Erythroblast (primary cell): ENCODE results near the gene C2.

Experiments used
- GATA1 ChIP-seq: IDR thresholded peaks from 2 replicates; pipeline ENCODE4 v1.6.1; 2011; ENCODE audit warnings: low read depth, mild to moderate bottlenecking, control low read depth, low read length, moderate library complexity
- POLR2A ChIP-seq: IDR thresholded peaks from 2 replicates; pipeline ENCODE4 v1.6.1; 2011; ENCODE audit warnings: mild to moderate bottlenecking, low read length

DNA sequence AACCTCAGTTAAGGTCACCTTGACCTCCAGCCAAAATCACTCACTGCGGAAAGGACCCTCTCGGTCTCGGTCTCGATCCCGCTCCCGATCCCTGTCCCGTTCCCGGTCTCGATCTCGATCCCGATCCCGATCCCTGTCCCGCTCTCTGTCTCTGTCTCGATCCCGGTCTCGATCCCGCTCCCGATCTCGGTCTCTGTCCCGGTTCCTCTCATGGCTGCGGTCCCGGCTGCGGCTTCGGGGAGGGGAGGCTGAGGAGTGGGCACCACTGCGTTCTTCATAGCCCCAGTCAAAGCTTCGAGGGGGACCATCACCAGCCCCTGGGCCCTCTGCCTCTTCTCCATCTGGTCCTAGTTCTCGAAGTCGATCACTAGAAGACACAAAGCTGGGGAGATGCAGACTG, 27.0 kb downstream of the C2 start:
- TF ChIP-seq POLR2A: no peak
- no peak for TF ChIP-seq GATA1
